CMK (cell line): ENCODE results near the gene TIMP2.
"Not testable (repeated sequence)": the region's sequence is repeated elsewhere in the genome, so short reads cannot be mapped to it uniquely, and the experiment has no call there.

Experiments
- DNase-seq: peaks from one replicate; pipeline ENCODE4 v3.0.0-alpha.2; 2010; ENCODE audit warnings: low read depth

TIMP2 gene

GRCh38 chr17:78925234-78925633 lies at the start of gene TIMP2:
Gene TIMP2 (minus strand): TSS chr17:78925387. CDS start chr17:78925088, 299 bp downstream.
- DNase-seq = no peak

- no peak for DNase-seq
These were observed 48.8 kb upstream of the TIMP2 start for GRCh38 chr17:78973792-78974520.

GRCh38 chr17:78973196-78973595 lies 48.0 kb upstream of the TIMP2 start:
- no peak for DNase-seq

GRCh38 chr17:78972507-78973105 lies 47.4 kb upstream of the TIMP2 start:
- DNase-seq = no peak

GRCh38 chr17:78971756-78972506 lies 46.7 kb upstream of the TIMP2 start:
- DNase-seq = no peak

- DNase-seq = peak; percentile 39
These were observed 45.9 kb upstream of the TIMP2 start for GRCh38 chr17:78970834-78971755.

GRCh38 chr17:78969865-78970264 lies 44.7 kb upstream of the TIMP2 start:
- no peak for DNase-seq

- DNase-seq = no peak
These were observed 42.7 kb upstream of the TIMP2 start for GRCh38 chr17:78967782-78968362.

GRCh38 chr17:78966910-78967600 lies 41.9 kb upstream of the TIMP2 start:
- no peak for DNase-seq

- DNase-seq = no peak
These were observed 41.1 kb upstream of the TIMP2 start for GRCh38 chr17:78966123-78966813.

GRCh38 chr17:78965491-78965924 lies 40.3 kb upstream of the TIMP2 start:
- no peak for DNase-seq

- no peak for DNase-seq
These were observed 38.2 kb upstream of the TIMP2 start for GRCh38 chr17:78963378-78963777.

GRCh38 chr17:78962984-78963348 lies 37.8 kb upstream of the TIMP2 start:
- not testable (repeated sequence) for DNase-seq

GRCh38 chr17:78962345-78962983 lies 37.3 kb upstream of the TIMP2 start:
- DNase-seq = no peak

GRCh38 chr17:78961571-78961970 lies 36.4 kb upstream of the TIMP2 start:
- no peak for DNase-seq

GRCh38 chr17:78960928-78961327 lies 35.7 kb upstream of the TIMP2 start:
- no peak for DNase-seq

GRCh38 chr17:78959803-78960202 lies 34.6 kb upstream of the TIMP2 start:
- DNase-seq = no peak

- DNase-seq = no peak
These were observed 33.5 kb upstream of the TIMP2 start for GRCh38 chr17:78958641-78959127.

- DNase-seq = no peak
These were observed 31.9 kb upstream of the TIMP2 start for GRCh38 chr17:78957128-78957527.

GRCh38 chr17:78956254-78956653 lies 31.1 kb upstream of the TIMP2 start:
- no peak for DNase-seq
